HuH-7 (cell line): ENCODE data around the gene EFCAB11.
A peak's percentile ranks its signal among the peaks of the same experiment; 100 is the strongest.
"Not testable (repeated sequence)": the region's sequence is repeated elsewhere in the genome, so short reads cannot be mapped to it uniquely, and the experiment has no call there.

Source experiments
- DNase-seq: peaks from one replicate; pipeline ENCODE4 v3.0.0; 2011; ENCODE audit warnings: low spot score

EFCAB11 gene

GRCh38 chr14:89911010-89911919, 43.3 kb downstream of the EFCAB11 start:
- DNase-seq: no peak

DNA sequence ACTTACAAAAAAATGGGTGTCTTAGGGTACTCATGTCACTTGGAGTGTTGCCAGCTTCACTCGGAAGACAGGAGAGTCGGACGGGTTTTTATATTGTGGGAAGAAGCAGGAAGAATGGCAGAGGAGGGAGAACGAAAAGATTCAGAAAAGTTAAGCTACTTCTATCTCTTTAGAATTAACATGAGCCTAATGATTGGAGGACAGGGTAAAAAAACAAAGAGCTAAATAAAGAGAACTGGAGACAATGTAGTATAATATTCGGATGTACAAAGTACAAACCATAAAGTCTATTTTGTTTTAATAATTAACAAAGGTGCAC, 43.9 kb downstream of the EFCAB11 start:
- no peak for DNase-seq

- no peak for DNase-seq
These were observed 44.9 kb downstream of the EFCAB11 start for GRCh38 chr14:89909586-89909985.

- DNase-seq: no peak
These were observed 45.6 kb downstream of the EFCAB11 start for GRCh38 chr14:89908712-89909450.

- DNase-seq: no peak
These were observed 46.9 kb downstream of the EFCAB11 start for GRCh38 chr14:89907655-89908054.

DNA sequence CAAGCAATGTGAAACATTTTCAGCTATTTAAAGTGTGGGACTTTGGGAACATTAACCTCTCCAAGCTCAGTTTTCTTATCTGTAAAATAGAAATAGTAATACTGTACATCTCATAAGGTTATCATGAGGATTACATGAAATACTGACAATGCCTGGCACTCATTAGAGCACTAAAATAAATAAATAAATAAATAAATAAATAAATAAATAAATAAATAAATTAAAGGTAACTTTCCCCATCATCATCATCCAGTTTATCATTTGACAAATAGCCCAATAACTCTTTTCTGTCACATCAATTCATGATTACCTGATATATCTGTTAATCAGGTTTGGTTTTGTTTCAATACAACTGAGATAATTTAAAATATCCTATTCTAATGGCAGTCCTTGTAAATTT, 48.5 kb downstream of the EFCAB11 start:
- no peak for DNase-seq

DNA sequence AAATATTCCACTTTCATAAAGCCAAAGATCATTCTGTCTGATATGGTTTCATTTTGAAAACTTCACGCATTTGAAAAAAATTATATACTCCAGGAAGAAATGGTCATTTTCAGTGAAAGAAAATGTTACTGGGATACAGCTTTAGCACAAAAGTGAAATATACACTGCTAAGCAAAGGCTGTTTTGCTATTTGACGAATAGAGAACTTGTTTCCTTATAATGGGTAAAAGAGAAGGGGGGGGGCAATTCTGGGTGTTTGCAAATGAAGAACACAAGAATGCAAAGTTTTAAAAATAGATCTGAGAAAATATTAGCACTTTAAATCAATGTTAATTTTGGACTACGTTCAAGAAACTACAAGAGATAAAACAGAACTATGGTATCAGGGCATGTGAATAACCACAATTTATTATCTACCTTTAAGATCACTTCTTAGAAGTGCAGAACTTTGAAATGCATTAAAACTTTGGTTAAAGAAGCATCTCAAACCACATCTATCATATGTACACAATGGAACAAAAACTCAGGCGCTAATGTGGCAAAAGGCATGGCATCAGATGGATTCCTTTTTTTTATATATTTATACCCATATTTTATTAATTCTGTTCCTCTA, 51.1 kb downstream of the EFCAB11 start:
- DNase-seq: no peak

- DNase-seq: no peak
These were observed 51.6 kb downstream of the EFCAB11 start for GRCh38 chr14:89902881-89903280.

GRCh38 chr14:89900802-89901201, 53.7 kb downstream of the EFCAB11 start:
- no peak for DNase-seq

GRCh38 chr14:89899917-89900663, 54.4 kb downstream of the EFCAB11 start:
- peak; percentile 48 for DNase-seq

GRCh38 chr14:89899291-89899690, 55.2 kb downstream of the EFCAB11 start:
- no peak for DNase-seq

- not testable (repeated sequence) for DNase-seq
These were observed 61.1 kb downstream of the EFCAB11 start for GRCh38 chr14:89893388-89893787.

DNA sequence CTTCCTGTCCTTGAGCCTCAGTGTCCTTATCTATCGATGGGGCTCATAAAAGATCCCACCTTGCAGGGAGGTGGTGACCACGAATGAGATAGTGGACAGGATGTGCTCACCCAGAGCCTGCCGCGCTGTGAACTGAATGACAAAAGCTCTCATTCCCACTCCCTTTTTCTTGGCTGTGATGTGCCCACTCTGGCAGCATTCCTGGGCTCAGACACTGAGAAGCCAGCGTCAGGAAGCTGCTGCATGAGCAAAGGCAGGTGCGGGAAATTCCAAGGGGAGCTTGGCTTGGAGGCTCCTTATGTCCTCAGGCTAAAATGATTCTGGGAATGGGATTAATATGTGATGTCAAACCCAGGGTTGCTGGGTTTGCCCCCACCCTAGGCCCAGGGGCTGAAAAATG, 61.6 kb downstream of the EFCAB11 start:
- no peak for DNase-seq

DNA sequence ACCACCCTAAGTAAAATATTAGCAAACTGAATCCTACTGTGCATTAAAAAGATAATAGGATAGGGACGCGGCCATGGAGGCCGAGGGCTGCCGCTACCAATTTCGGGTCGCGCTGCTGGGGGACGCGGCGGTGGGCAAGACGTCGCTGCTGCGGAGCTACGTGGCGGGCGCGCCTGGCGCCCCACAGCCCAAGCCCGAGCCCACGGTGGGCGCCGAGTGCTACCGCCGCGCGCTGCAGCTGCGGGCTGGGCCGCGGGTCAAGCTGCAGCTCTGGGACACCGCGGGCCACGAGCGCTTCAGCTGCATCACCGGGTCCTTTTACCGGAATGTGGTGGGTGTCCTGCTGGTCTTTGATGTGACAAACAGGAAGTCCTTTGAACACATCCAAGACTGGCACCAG, 62.8 kb downstream of the EFCAB11 start:
- DNase-seq: not testable (repeated sequence)

DNA sequence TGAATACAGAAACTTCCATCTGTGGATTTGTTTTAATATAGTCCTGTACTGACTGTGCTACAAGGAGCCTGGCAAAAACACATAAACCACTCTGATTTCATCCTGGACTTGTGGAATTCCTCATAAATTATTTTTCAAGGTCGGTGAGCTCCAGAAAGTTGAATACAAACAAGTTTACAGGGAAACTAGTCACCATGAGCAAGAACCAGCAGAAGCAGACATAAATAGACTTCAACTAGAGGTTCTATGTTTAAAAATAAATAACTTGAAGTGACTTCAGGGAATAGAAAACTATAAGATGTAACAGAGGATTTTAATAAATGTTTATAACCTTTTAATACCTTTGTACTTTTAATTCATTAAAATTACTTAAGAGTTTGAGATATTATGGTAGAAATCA, 63.5 kb downstream of the EFCAB11 start:
- DNase-seq: no peak

DNA sequence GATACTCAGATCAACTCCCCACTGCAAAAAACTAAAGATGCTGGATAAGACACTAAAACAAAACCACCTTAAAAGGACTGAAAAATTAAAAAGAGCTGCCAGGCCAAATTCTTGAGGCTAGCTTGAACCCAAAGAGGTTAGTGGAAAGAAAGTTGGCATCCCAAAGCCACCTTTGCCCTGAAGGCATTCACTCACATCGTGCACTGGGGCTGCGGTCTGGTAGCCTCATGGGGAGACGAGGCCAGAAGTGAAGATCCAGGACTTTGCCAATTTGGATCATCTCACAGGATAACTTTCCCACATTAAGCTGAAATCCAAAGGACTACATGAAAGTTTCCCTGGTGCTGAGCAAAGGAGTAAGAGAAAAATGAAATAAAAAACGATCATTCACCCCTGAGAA, 63.9 kb downstream of the EFCAB11 start:
- no peak for DNase-seq

DNA sequence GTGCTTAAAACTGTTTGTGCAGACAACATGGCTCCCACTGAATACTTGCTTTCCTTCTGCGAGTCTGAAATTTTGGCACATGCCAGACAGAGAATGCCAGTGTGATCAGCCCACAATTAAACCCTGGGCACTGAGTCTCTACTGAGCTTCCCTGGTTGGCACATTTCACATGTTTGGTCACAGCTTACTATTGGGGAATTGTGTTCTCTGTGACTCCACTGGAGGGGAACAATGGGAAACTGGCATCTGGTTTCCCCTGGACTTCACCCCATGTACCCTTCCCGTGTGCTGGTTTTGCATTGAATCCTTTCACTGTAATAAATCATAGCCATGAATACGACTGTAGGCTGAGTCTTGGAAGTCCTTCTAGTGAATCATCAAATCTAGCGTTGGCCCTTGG, 64.9 kb downstream of the EFCAB11 start:
- no peak for DNase-seq

DNA sequence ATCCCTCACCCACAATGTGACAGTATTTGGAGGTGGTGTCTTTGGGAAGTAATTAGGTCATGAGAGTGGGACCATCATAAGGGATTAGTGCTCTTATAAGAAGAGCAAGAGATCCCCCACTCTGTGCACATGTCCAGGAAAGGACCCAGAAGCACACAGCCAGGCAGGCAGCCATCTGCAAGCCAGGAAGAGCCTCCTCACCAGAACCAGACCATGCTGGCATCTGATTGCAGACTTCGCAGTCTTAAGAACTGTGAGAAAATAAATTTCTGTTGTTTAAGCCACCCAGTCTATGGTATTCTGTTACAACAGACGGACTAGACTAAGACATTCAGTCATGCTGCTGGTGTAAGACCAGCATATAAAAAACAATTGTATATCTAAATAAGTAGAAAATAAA, 69.8 kb downstream of the EFCAB11 start:
- no peak for DNase-seq

GRCh38 chr14:89881839-89882238, 72.7 kb downstream of the EFCAB11 start:
- no peak for DNase-seq

DNA sequence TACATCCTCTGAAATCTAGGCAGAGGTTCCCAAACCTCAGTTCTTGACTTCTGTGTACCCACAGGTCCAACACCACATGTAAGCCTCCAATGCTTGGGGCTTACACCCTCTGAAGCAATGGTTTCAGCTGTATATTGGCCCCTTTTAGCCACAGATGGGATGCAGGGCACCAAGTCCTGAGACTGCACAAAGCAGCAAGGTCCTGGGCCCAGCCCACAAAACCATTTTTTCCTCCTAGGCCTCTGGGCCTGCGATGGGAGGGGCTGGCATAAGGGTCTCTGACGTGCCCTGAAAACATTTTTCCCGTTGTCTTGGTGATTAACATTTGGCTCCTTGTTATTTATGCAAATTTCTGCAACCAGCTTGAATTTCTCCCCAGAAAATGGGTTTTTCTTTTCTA, 80.4 kb downstream of the EFCAB11 start:
- not testable (repeated sequence) for DNase-seq

DNA sequence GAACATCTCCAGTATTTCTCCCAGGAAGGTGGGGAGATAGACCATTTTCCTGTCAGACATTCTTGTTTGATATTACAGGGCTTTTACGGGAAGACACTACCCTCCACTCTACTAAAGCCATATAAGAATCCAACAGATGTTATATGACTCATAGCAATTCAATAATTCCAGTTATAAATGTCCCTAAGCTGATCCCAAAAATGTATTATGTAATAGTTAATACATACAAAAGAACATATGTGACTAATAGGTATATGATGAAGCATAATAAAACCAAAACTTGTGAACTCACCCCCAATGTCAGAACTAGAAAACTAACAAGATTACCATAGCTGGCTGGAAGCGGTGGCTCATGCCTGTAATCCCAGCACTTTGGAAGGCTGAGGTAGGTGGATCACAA, 84.2 kb downstream of the EFCAB11 start:
- no peak for DNase-seq

DNA sequence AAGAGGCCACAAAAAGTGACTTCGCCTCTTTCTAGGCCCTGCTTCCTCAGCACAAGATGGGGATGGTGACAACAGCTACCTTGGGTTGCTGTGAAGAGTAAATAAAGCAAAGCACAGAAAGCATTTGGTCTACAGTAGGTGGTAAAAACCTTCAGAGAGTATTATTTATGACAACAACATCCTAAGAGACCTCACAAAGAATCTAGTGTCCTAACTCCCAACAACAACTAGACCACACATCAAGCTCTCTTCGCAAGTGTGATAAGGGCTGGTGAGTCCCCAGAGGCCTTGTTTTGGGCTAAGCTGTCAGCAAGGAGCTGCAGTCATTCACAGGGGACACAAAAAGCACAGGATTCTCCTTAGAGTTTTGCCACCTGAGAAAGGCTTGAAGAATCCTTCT, 84.9 kb downstream of the EFCAB11 start:
- DNase-seq: no peak
